Measurements from ENCODE around the gene DGKZ.

The DGKZ gene

DNA sequence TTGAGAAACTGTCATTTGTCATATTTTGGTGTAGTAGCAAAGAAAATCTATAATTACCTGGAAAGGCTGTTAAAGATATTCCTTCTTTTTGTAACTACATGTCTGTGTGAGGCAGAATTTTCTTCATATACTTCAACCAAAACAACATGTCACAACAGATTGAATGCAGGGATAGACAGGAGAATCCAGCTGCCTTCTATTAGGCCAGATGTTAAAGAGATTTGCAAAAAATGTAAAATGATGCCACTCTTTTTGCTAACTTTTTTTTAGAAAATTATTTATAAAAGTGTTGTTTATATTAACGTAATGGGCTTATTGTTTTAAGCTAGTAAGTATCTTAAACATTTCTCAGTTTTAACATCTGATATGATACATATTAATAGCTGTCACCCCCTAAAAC, 12.7 kb downstream of the DGKZ start:
- Histone ChIP-seq H3K27ac (replicated peaks; ENCODE audit: low read length) (no peak overlapping the region), H3K4me3 (ENCODE audit: low read length in 2 of 2) (no peak overlapping the region), H3K79me1 (ENCODE audit: low read depth, low read length) (peaks cover 24% of the 10 kb centered on the region), H3K18ac (ENCODE audit: low read length) (no peak overlapping the region), H4K8ac (ENCODE audit: low read depth, low read length) (no peak overlapping the region), H2BK120ac (ENCODE audit: low read depth, low read length) (no peak overlapping the region), H3K4me1 (ENCODE audit: control insufficient read depth in 2 of 2, insufficient read depth in 1 of 2, low read depth in 1 of 2, low read length in 2 of 2) (peaks cover 28 to 32% of the 10 kb centered on the region in 2 donors), H3K36me3 (replicated peaks in 1 of 2; ENCODE audit: control insufficient read depth in 2 of 2, insufficient read depth in 2 of 2, low read length in 2 of 2) (peaks cover 0 to 5% of the 10 kb centered on the region in 2 donors), H2BK5ac (ENCODE audit: low read length) (no peak overlapping the region), H3K4me2 (ENCODE audit: insufficient read depth, low read length, poor library complexity, severe bottlenecking) (no peak overlapping the region), H3K9me3 (replicated peaks in 1 of 2; ENCODE audit: control insufficient read depth in 2 of 2, insufficient read depth in 1 of 2, low read depth in 1 of 2, low read length in 2 of 2) (no peaks in the 10 kb centered on the region), H2BK12ac (ENCODE audit: low read length) (no peak overlapping the region), H3K9ac (ENCODE audit: low read depth, low read length, poor library complexity) (no peak overlapping the region), H2BK15ac (ENCODE audit: low read length) (no peak overlapping the region), H2AFZ (ENCODE audit: low read length) (no peak overlapping the region), H3K14ac (ENCODE audit: low read length) (no peak overlapping the region), H3K4ac (ENCODE audit: low read length) (no peak overlapping the region), H3K27me3 (ENCODE audit: control insufficient read depth in 3 of 3, insufficient read depth in 3 of 3, low read depth in 1 of 3, low read length in 3 of 3) (no peaks in the 10 kb centered on the region), H2AK5ac (ENCODE audit: low read depth, low read length) (no peak overlapping the region), H4K91ac (ENCODE audit: low read depth, low read length, poor library complexity) (no peak overlapping the region), H3K23ac (ENCODE audit: low read depth, low read length, poor library complexity) (no peak overlapping the region)
- no peak for DNase-seq (ENCODE audit: low spot score)
- WGBS, 2 donors (ENCODE audit: extremely low coverage in 2 of 2, insufficient read length in 2 of 2, insufficient replicate concordance in 1 of 2): no CpG with 5 or more reads among the region's 1 CpG

DNA sequence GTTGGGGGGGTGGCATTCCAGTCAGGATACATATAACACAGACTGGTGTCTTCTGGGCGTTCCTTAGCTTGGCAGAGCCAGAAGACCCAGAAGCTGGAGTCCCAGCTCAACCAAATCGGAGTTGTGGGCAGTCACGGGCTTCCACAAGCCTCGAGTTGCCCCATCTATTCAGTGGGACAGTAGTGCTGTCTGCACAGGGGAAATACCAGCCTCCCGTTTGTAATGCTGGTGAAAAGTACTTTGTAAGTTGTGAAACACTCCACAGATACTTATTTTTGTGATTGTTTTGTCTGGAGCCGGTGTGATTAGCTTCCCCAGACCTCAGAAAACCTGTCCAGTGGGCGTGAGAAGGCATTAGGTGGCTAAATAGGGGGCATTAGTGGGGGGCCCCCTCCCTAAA, 13.6 kb downstream of the DGKZ start:
- no peak overlapping the region for H3K23ac ChIP-seq (ENCODE audit: low read depth, low read length, poor library complexity)
- DNase-seq (ENCODE audit: low spot score): no peak

DNA sequence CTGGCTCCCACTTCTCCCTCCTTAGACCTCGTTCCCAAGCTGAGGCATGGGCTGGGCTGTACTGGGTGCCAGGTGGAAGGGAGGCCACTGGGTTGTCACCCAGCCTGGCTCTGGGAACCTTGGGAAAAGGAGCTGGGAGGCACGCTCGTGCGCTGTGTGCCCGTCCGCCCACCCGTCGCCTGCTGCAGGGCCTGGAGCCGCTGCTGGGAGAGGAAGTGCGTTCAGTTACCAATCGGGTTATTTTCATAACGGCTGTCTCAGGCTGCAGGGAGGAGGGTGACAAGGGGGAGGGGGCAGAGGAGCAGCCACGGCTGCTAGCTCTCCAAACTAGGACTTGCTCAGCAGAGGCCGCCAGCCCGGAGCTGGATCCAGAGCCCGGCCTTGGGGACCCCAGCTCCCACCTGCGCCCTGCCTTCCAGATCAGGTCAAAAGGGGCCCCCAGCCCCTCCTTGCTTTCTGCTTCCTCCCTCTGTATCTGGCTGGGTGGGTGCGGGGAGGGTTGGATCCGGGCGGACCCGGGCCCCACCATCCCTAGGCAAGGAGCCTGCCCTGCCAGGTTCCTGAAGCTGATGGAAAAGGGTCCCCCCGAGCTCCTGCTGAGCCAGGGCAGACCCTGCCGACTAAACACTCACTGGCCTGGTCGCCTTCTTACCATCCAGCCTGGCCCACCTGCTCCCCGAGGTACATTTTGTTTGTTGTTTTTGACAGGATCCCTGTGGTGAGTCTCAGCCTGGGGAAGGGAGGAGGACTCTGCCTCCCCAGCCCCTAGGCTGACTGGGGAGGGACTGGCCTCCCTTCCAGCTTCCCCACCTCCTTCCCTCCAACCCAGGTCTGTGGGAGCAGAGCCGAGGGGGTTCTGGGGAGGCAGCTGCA, 14.3 kb downstream of the DGKZ start:
- no peaks in the 10 kb centered on the region for H3K9me3 ChIP-seq (replicated peaks in 1 of 2; ENCODE audit: control insufficient read depth in 2 of 2, insufficient read depth in 1 of 2, low read depth in 1 of 2, low read length in 2 of 2)
- H2BK5ac ChIP-seq (ENCODE audit: low read length): peak overlapping the region; percentile 72
- H4K91ac ChIP-seq (ENCODE audit: low read depth, low read length, poor library complexity): no peak overlapping the region
- H3K18ac ChIP-seq (ENCODE audit: low read length): peak overlapping the region; percentile 95
- peak overlapping the region; percentile 98 for H3K14ac ChIP-seq (ENCODE audit: low read length)
- H4K8ac ChIP-seq (ENCODE audit: low read depth, low read length): no peak overlapping the region
- H3K36me3 ChIP-seq (replicated peaks in 1 of 2; ENCODE audit: control insufficient read depth in 2 of 2, insufficient read depth in 2 of 2, low read length in 2 of 2): peaks cover 0 to 1% of the 10 kb centered on the region in 2 donors
- H2BK15ac ChIP-seq (ENCODE audit: low read length): peak overlapping the region; percentile 30
- H3K79me1 ChIP-seq (ENCODE audit: low read depth, low read length): peaks cover 21% of the 10 kb centered on the region
- peak overlapping the region; percentile 79 for H2AK5ac ChIP-seq (ENCODE audit: low read depth, low read length)
- no peak overlapping the region for H3K4ac ChIP-seq (ENCODE audit: low read length)
- no peak overlapping the region for H3K27ac ChIP-seq (replicated peaks; ENCODE audit: low read length)
- peak overlapping the region; percentile 73 for H3K9ac ChIP-seq (ENCODE audit: low read depth, low read length, poor library complexity)
- H3K4me2 ChIP-seq (ENCODE audit: insufficient read depth, low read length, poor library complexity, severe bottlenecking): no peak overlapping the region
- peaks cover 29 to 32% of the 10 kb centered on the region in 2 donors for H3K4me1 ChIP-seq (ENCODE audit: control insufficient read depth in 2 of 2, insufficient read depth in 1 of 2, low read depth in 1 of 2, low read length in 2 of 2)
- no peaks in the 10 kb centered on the region for H3K27me3 ChIP-seq (ENCODE audit: control insufficient read depth in 3 of 3, insufficient read depth in 3 of 3, low read depth in 1 of 3, low read length in 3 of 3)
- no peak overlapping the region for H3K4me3 ChIP-seq (ENCODE audit: low read length in 2 of 2)
- no peak for DNase-seq (ENCODE audit: low spot score)
- H2AFZ ChIP-seq (ENCODE audit: low read length): peak overlapping the region; percentile 68
- WGBS, 2 donors (ENCODE audit: extremely low coverage in 2 of 2, insufficient read length in 2 of 2, insufficient replicate concordance in 1 of 2): no CpG with 5 or more reads among the region's 26 CpGs
- peak overlapping the region; percentile 60 for H3K23ac ChIP-seq (ENCODE audit: low read depth, low read length, poor library complexity)
- H2BK12ac ChIP-seq (ENCODE audit: low read length): peak overlapping the region; percentile 89
- no peak overlapping the region for H2BK120ac ChIP-seq (ENCODE audit: low read depth, low read length)

More for the DNA sequence above, 13.6 kb downstream of the DGKZ start:
- no peak overlapping the region for H3K9ac ChIP-seq (ENCODE audit: low read depth, low read length, poor library complexity)
- H3K4me1 ChIP-seq (ENCODE audit: control insufficient read depth in 2 of 2, insufficient read depth in 1 of 2, low read depth in 1 of 2, low read length in 2 of 2): peaks cover 28 to 35% of the 10 kb centered on the region in 2 donors
- peak overlapping the region; percentile 68 for H2AFZ ChIP-seq (ENCODE audit: low read length)
- H3K36me3 ChIP-seq (replicated peaks in 1 of 2; ENCODE audit: control insufficient read depth in 2 of 2, insufficient read depth in 2 of 2, low read length in 2 of 2): peaks cover 0 to 5% of the 10 kb centered on the region in 2 donors
- H3K27ac ChIP-seq (replicated peaks; ENCODE audit: low read length): no peak overlapping the region
- H3K4me2 ChIP-seq (ENCODE audit: insufficient read depth, low read length, poor library complexity, severe bottlenecking): no peak overlapping the region
- H2AK5ac ChIP-seq (ENCODE audit: low read depth, low read length): no peak overlapping the region
- H3K18ac ChIP-seq (ENCODE audit: low read length): no peak overlapping the region
- no peak overlapping the region for H2BK5ac ChIP-seq (ENCODE audit: low read length)
- no peaks in the 10 kb centered on the region for H3K27me3 ChIP-seq (ENCODE audit: control insufficient read depth in 3 of 3, insufficient read depth in 3 of 3, low read depth in 1 of 3, low read length in 3 of 3)
- H3K4ac ChIP-seq (ENCODE audit: low read length): no peak overlapping the region
- no CpG with 5 or more reads among the region's 7 CpGs for WGBS, 2 donors (ENCODE audit: extremely low coverage in 2 of 2, insufficient read length in 2 of 2, insufficient replicate concordance in 1 of 2)
- no peak overlapping the region for H2BK12ac ChIP-seq (ENCODE audit: low read length)
- H3K79me1 ChIP-seq (ENCODE audit: low read depth, low read length): peaks cover 24% of the 10 kb centered on the region
- H4K91ac ChIP-seq (ENCODE audit: low read depth, low read length, poor library complexity): no peak overlapping the region
- no peaks in the 10 kb centered on the region for H3K9me3 ChIP-seq (replicated peaks in 1 of 2; ENCODE audit: control insufficient read depth in 2 of 2, insufficient read depth in 1 of 2, low read depth in 1 of 2, low read length in 2 of 2)
- H2BK15ac ChIP-seq (ENCODE audit: low read length): no peak overlapping the region
- H4K8ac ChIP-seq (ENCODE audit: low read depth, low read length): no peak overlapping the region
- H3K14ac ChIP-seq (ENCODE audit: low read length): no peak overlapping the region
- H2BK120ac ChIP-seq (ENCODE audit: low read depth, low read length): no peak overlapping the region
- H3K4me3 ChIP-seq (ENCODE audit: low read length in 2 of 2): no peak overlapping the region

DNA sequence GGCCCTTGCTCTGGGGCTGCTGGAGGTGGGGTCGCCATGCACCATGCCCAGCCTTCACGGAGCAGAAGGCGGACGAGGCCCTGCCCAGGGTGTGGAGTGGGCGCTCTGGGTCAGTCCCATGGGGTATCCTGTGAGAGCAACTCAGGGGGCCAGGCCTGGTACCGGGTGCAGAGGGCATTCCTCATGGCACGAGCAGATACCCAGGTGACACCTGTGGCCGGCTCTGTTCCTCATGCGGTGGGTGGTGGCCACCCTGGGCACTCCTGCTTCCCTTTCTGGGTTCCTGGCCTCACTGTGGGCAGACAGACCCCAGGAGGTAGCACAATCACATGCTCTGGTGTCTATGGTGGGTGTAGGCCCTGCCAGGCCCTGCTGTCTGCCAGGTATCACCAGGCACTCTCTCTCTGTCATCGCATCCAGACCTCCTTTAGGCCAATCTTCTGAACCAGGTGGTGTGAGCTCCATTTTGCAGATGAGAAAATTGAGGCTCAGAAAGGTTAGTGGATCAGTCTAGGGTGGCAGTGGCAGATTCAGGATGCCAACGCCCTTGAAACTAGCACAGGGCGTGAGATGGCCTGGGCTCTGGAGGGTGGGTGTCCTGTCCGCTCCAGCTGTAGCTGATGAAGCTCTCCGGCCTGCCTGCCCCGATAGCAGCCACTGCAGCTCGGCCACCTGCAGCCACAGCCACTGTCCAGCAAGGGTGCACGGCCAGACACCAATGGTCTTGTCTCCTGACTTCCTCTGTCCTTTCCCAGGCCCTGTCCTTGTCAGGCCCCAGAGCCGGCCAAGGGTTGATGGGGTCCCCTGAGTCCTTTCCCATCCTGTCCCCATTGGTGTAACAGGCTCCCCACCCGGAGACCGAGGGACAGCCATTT, 15.1 kb downstream of the DGKZ start:
- Histone ChIP-seq H3K79me1 (ENCODE audit: low read depth, low read length) (peaks cover 20% of the 10 kb centered on the region), H2AFZ (ENCODE audit: low read length) (no peak overlapping the region), H3K4me2 (ENCODE audit: insufficient read depth, low read length, poor library complexity, severe bottlenecking) (no peak overlapping the region), H3K9ac (ENCODE audit: low read depth, low read length, poor library complexity) (peak overlapping the region; percentile 73), H2BK12ac (ENCODE audit: low read length) (peak overlapping the region; percentile 89), H3K36me3 (replicated peaks in 1 of 2; ENCODE audit: control insufficient read depth in 2 of 2, insufficient read depth in 2 of 2, low read length in 2 of 2) (no peaks in the 10 kb centered on the region), H4K8ac (ENCODE audit: low read depth, low read length) (no peak overlapping the region), H2BK15ac (ENCODE audit: low read length) (peak overlapping the region; percentile 30), H3K9me3 (replicated peaks in 1 of 2; ENCODE audit: control insufficient read depth in 2 of 2, insufficient read depth in 1 of 2, low read depth in 1 of 2, low read length in 2 of 2) (no peaks in the 10 kb centered on the region), H3K14ac (ENCODE audit: low read length) (no peak overlapping the region), H3K27me3 (ENCODE audit: control insufficient read depth in 3 of 3, insufficient read depth in 3 of 3, low read depth in 1 of 3, low read length in 3 of 3) (no peaks in the 10 kb centered on the region), H3K4me3 (ENCODE audit: low read length in 2 of 2) (no peak overlapping the region), H3K23ac (ENCODE audit: low read depth, low read length, poor library complexity) (peak overlapping the region; percentile 60), H4K91ac (ENCODE audit: low read depth, low read length, poor library complexity) (no peak overlapping the region), H2BK5ac (ENCODE audit: low read length) (peak overlapping the region; percentile 72), H2BK120ac (ENCODE audit: low read depth, low read length) (no peak overlapping the region), H3K18ac (ENCODE audit: low read length) (peak overlapping the region; percentile 31), H3K4me1 (ENCODE audit: control insufficient read depth in 2 of 2, insufficient read depth in 1 of 2, low read depth in 1 of 2, low read length in 2 of 2) (peaks cover 30 to 37% of the 10 kb centered on the region in 2 donors), H3K27ac (replicated peaks; ENCODE audit: low read length) (peak overlapping the region; percentile 9), H2AK5ac (ENCODE audit: low read depth, low read length) (peak overlapping the region; percentile 79), H3K4ac (ENCODE audit: low read length) (no peak overlapping the region)
- no peak for DNase-seq (ENCODE audit: low spot score)
- WGBS, 2 donors (ENCODE audit: extremely low coverage in 2 of 2, insufficient read length in 2 of 2, insufficient replicate concordance in 1 of 2): no CpG with 5 or more reads among the region's 20 CpGs

Measured in neuronal stem cell (in vitro differentiated cells).